MG63 (cell line): ENCODE measurements around the gene R3HDM4. TPM values are rescaled to one million over a fixed set of nuclear protein-coding genes. Genes with fewer than 3 reads are reported as not detected.

Source experiments
- DNase-seq: peaks from one replicate; pipeline ENCODE4 v3.0.0-alpha.2; 2020
- H3K27me3 ChIP-seq: fragments of 250-450 bp; sonication (Bioruptor Pico); 2 replicates; pipeline ENCODE4 v1.5.1; 2020; ENCODE audit warnings: mild to moderate bottlenecking, moderate library complexity
- H3K36me3 ChIP-seq: fragments of 250-450 bp; sonication (Bioruptor Pico); 2 replicates; pipeline ENCODE4 v1.5.1; 2020; ENCODE audit warnings: mild to moderate bottlenecking, moderate library complexity
- H3K4me3 ChIP-seq: fragments of 250-450 bp; sonication (Bioruptor Pico); 2 replicates; pipeline ENCODE4 v1.5.1; 2020; ENCODE audit warnings: mild to moderate bottlenecking, moderate library complexity
- H3K9me3 ChIP-seq: fragments of 250-450 bp; sonication (Bioruptor Pico); 2 replicates; pipeline ENCODE4 v1.5.1; 2020; ENCODE audit warnings: mild to moderate bottlenecking, moderate library complexity
- total RNA-seq: library from RNA; depleted of rRNA; stranded (reverse); fragments of >200 nt; shearing (Covaris generic); gene quantifications from 2 replicates; pipeline ENCODE4 v1.2.3, GENCODE V29; 2014; ENCODE audit warnings: low replicate concordance

Gene R3HDM4
- total RNA-seq, 1 experiment from 2014 or later, result 9.5 TPM

- Histone ChIP-seq H3K27me3 (no peaks in the 10 kb centered on the region), H3K9me3 (no peaks in the 10 kb centered on the region), H3K4me3 (no peak overlapping the region), H3K36me3 (no peaks in the 10 kb centered on the region)
- DNase-seq, result no peak
These were observed 37.5 kb upstream of the R3HDM4 start for GRCh38 chr19:950352-951066.

GRCh38 chr19:948842-949496 lies 36.0 kb upstream of the R3HDM4 start:
- no peak overlapping the region for H3K4me3 ChIP-seq
- no peaks in the 10 kb centered on the region for H3K27me3 ChIP-seq
- no peaks in the 10 kb centered on the region for H3K9me3 ChIP-seq
- no peak for DNase-seq
- H3K36me3 ChIP-seq, result no peaks in the 10 kb centered on the region

- DNase-seq, result no peak
- Histone ChIP-seq H3K9me3 (no peaks in the 10 kb centered on the region), H3K27me3 (no peaks in the 10 kb centered on the region), H3K4me3 (no peak overlapping the region), H3K36me3 (no peaks in the 10 kb centered on the region)
These were observed 34.9 kb upstream of the R3HDM4 start for GRCh38 chr19:947707-948539.

GRCh38 chr19:947090-947706 lies 34.2 kb upstream of the R3HDM4 start:
- H3K36me3 ChIP-seq, result no peaks in the 10 kb centered on the region
- no peak overlapping the region for H3K4me3 ChIP-seq
- H3K9me3 ChIP-seq, result no peaks in the 10 kb centered on the region
- DNase-seq, result no peak
- H3K27me3 ChIP-seq, result no peaks in the 10 kb centered on the region

- no peaks in the 10 kb centered on the region for H3K9me3 ChIP-seq
- DNase-seq, result no peak
- H3K36me3 ChIP-seq, result no peaks in the 10 kb centered on the region
- no peak overlapping the region for H3K4me3 ChIP-seq
- H3K27me3 ChIP-seq, result no peaks in the 10 kb centered on the region
These were observed 32.6 kb upstream of the R3HDM4 start for GRCh38 chr19:945401-946252.

GRCh38 chr19:944663-945241 lies 31.7 kb upstream of the R3HDM4 start:
- no peaks in the 10 kb centered on the region for H3K9me3 ChIP-seq
- no peaks in the 10 kb centered on the region for H3K27me3 ChIP-seq
- no peak for DNase-seq
- no peak overlapping the region for H3K4me3 ChIP-seq
- no peaks in the 10 kb centered on the region for H3K36me3 ChIP-seq

GRCh38 chr19:944171-944567 lies 31.1 kb upstream of the R3HDM4 start:
- no peaks in the 10 kb centered on the region for H3K36me3 ChIP-seq
- no peaks in the 10 kb centered on the region for H3K9me3 ChIP-seq
- H3K4me3 ChIP-seq, result no peak overlapping the region
- no peak for DNase-seq
- no peaks in the 10 kb centered on the region for H3K27me3 ChIP-seq

- Histone ChIP-seq H3K27me3 (no peaks in the 10 kb centered on the region), H3K36me3 (no peaks in the 10 kb centered on the region), H3K9me3 (no peaks in the 10 kb centered on the region), H3K4me3 (no peak overlapping the region)
- no peak for DNase-seq
These were observed 30.6 kb upstream of the R3HDM4 start for GRCh38 chr19:943551-944170.

GRCh38 chr19:942133-942645 lies 29.2 kb upstream of the R3HDM4 start:
- no peak for DNase-seq
- no peak overlapping the region for H3K4me3 ChIP-seq
- no peaks in the 10 kb centered on the region for H3K36me3 ChIP-seq
- no peaks in the 10 kb centered on the region for H3K27me3 ChIP-seq
- no peaks in the 10 kb centered on the region for H3K9me3 ChIP-seq

GRCh38 chr19:941292-942132 lies 28.5 kb upstream of the R3HDM4 start:
- Histone ChIP-seq H3K4me3 (peak overlapping the region; percentile 40), H3K27me3 (no peaks in the 10 kb centered on the region), H3K9me3 (no peaks in the 10 kb centered on the region), H3K36me3 (no peaks in the 10 kb centered on the region)
- no peak for DNase-seq

- Histone ChIP-seq H3K4me3 (peak overlapping the region; percentile 40), H3K36me3 (no peaks in the 10 kb centered on the region)
- DNase-seq, result peak; percentile 88
These were observed 27.7 kb upstream of the R3HDM4 start for GRCh38 chr19:940591-941291.

GRCh38 chr19:939922-940321 lies 26.9 kb upstream of the R3HDM4 start:
- no peak overlapping the region for H3K4me3 ChIP-seq
- no peaks in the 10 kb centered on the region for H3K36me3 ChIP-seq
- H3K9me3 ChIP-seq, result no peaks in the 10 kb centered on the region
- DNase-seq, result no peak
- H3K27me3 ChIP-seq, result no peaks in the 10 kb centered on the region

More at GRCh38 chr19:940591-941291, 27.7 kb upstream of the R3HDM4 start:
- no peaks in the 10 kb centered on the region for H3K9me3 ChIP-seq
- H3K27me3 ChIP-seq, result no peaks in the 10 kb centered on the region

GRCh38 chr19:939439-939838 lies 26.4 kb upstream of the R3HDM4 start:
- no peak overlapping the region for H3K4me3 ChIP-seq
- no peak for DNase-seq
- no peaks in the 10 kb centered on the region for H3K27me3 ChIP-seq
- H3K9me3 ChIP-seq, result no peaks in the 10 kb centered on the region
- H3K36me3 ChIP-seq, result no peaks in the 10 kb centered on the region
